Activated T-cell treated with anti-CD3 and anti-CD28 coated beads, Interleukin-2, amount 50 U/mL, for 72 hours (primary cell): ENCODE measurements around the gene GNMT. TPM values are rescaled to one million over a fixed set of nuclear protein-coding genes. Genes with fewer than 3 reads are reported as not detected.

ENCODE experiments used
- ATAC-seq, 2 donors: fragments of 150-1000 bp; cut with Tn5 transposase; replicated peaks in 1 of 2; 2 replicates each; pipeline ENCODE4 v1.10.0; 2021; ENCODE audit warnings: moderate library complexity in 2 of 2, mild to moderate bottlenecking in 1 of 2
- DNase-seq, 2 donors: peaks; one replicate each; pipeline ENCODE4 v3.0.0; 2021 to 2022; ENCODE audit warnings: mixed read lengths in 1 of 2
- H3K27ac Mint-ChIP-seq: one replicate; pipeline ENCODE4 v1.8.0; 2022; ENCODE audit warnings: mild to moderate bottlenecking, moderate library complexity, mixed read lengths
- H3K27me3 Mint-ChIP-seq: one replicate; pipeline ENCODE4 v1.8.0; 2022; ENCODE audit warnings: low read depth, mixed read lengths
- H3K36me3 Mint-ChIP-seq, 2 donors: one replicate each; pipeline ENCODE4 v1.8.0; 2022; ENCODE audit warnings: mixed read lengths in 2 of 2, mild to moderate bottlenecking in 1 of 2; ENCODE audit not compliant: insufficient read depth in 2 of 2
- H3K4me1 Mint-ChIP-seq: one replicate; pipeline ENCODE4 v1.8.0; 2022; ENCODE audit warnings: low read depth, mixed read lengths
- H3K4me3 Mint-ChIP-seq, 2 donors: one replicate each; pipeline ENCODE4 v1.8.0; 2022; ENCODE audit warnings: mild to moderate bottlenecking in 2 of 2, mixed read lengths in 2 of 2, moderate library complexity in 2 of 2
- H3K9me3 Mint-ChIP-seq, 2 donors: one replicate each; pipeline ENCODE4 v1.8.0; 2022; ENCODE audit warnings: mixed read lengths in 2 of 2
- total RNA-seq, 2 donors: library from RNA; stranded (reverse); gene quantifications; one replicate each; pipeline ENCODE4 v1.2.3, GENCODE V29; 2022

Gene GNMT
- total RNA-seq, 2 donors from 2014 or later, result 0.69 to 0.70 TPM

GRCh38 chr6:42970871-42971612 is 10.5 kb downstream of the GNMT start:
- ATAC-seq, result peak in 1 of 2 donors; percentile 70
- Mint-ChIP-seq H3K4me1 (peaks cover 23% of the 10 kb centered on the region), H3K4me3 (no peak overlapping the region), H3K27me3 (no peaks in the 10 kb centered on the region), H3K36me3 (peaks cover 2 to 10% of the 10 kb centered on the region in 2 donors), H3K9me3 (no peaks in the 10 kb centered on the region), H3K27ac (peak overlapping the region; percentile 2)
- no peak for DNase-seq

- Mint-ChIP-seq H3K9me3 (no peaks in the 10 kb centered on the region), H3K27me3 (no peaks in the 10 kb centered on the region), H3K4me1 (peaks cover 31% of the 10 kb centered on the region), H3K4me3 (no peak overlapping the region), H3K36me3 (peaks cover 2 to 10% of the 10 kb centered on the region in 2 donors), H3K27ac (no peak overlapping the region)
- no peak for ATAC-seq
- DNase-seq, result no peak
Measured at GRCh38 chr6:42971746-42972327, 11.3 kb downstream of the GNMT start.

GRCh38 chr6:42973926-42974325 is 13.4 kb downstream of the GNMT start:
- DNase-seq (no peak), ATAC-seq (no peak)
- H3K27ac Mint-ChIP-seq, result no peak overlapping the region
- H3K4me1 Mint-ChIP-seq, result peaks cover 44% of the 10 kb centered on the region
- no peak overlapping the region for H3K4me3 Mint-ChIP-seq
- peaks cover 4 to 14% of the 10 kb centered on the region in 2 donors for H3K36me3 Mint-ChIP-seq
- H3K27me3 Mint-ChIP-seq, result no peaks in the 10 kb centered on the region
- H3K9me3 Mint-ChIP-seq, result no peaks in the 10 kb centered on the region

- H3K36me3 Mint-ChIP-seq, result peaks cover 4 to 12% of the 10 kb centered on the region in 2 donors
- peaks cover 53% of the 10 kb centered on the region for H3K4me1 Mint-ChIP-seq
Measured at GRCh38 chr6:42974919-42975505, 14.5 kb downstream of the GNMT start.

GRCh38 chr6:42978487-42978838 is 17.9 kb downstream of the GNMT start:
- Mint-ChIP-seq H3K4me3 (peak overlapping the region; percentile 90 to 91), H3K9me3 (no peaks in the 10 kb centered on the region), H3K36me3 (peaks cover 2 to 10% of the 10 kb centered on the region in 2 donors), H3K27ac (peak overlapping the region; percentile 88), H3K4me1 (peaks cover 47% of the 10 kb centered on the region), H3K27me3 (no peaks in the 10 kb centered on the region)
- ATAC-seq, result peak in 1 of 2 donors; percentile 1
- DNase-seq, result peak in 1 of 2 donors; percentile 16

More at GRCh38 chr6:42974919-42975505, 14.5 kb downstream of the GNMT start:
- Mint-ChIP-seq H3K27me3 (no peaks in the 10 kb centered on the region), H3K27ac (no peak overlapping the region), H3K4me3 (peak overlapping the region in 1 of 2 donors; percentile 38), H3K9me3 (no peaks in the 10 kb centered on the region)
- DNase-seq (no peak), ATAC-seq (no peak)

- peak; percentile 96 for ATAC-seq
- Mint-ChIP-seq H3K27me3 (no peaks in the 10 kb centered on the region), H3K4me3 (peak within 1 kb of the TSS; percentile 91 to 96), H3K4me1 (peaks cover 51% of the 10 kb centered on the region), H3K9me3 (no peaks in the 10 kb centered on the region), H3K27ac (peak within 1 kb of the TSS; percentile 92), H3K36me3 (peaks cover 2 to 10% of the 10 kb centered on the region in 2 donors)
- peak; percentile 94 to 97 for DNase-seq
Measured at GRCh38 chr6:42978839-42979522, 18.4 kb downstream of the GNMT start, which contains the start of gene PEX6. Gene PEX6 (minus strand): TSS chr6:42979181. CDS start chr6:42979150, 31 bp downstream.

GRCh38 chr6:42979523-42980177 is 19.1 kb downstream of the GNMT start:
- peak overlapping the region; percentile 92 for H3K27ac Mint-ChIP-seq
- peaks cover 53% of the 10 kb centered on the region for H3K4me1 Mint-ChIP-seq
- no peaks in the 10 kb centered on the region for H3K27me3 Mint-ChIP-seq
- peaks cover 2 to 10% of the 10 kb centered on the region in 2 donors for H3K36me3 Mint-ChIP-seq
- DNase-seq (no peak), ATAC-seq (peak; percentile 33 to 36)
- H3K4me3 Mint-ChIP-seq, result peak overlapping the region; percentile 91 to 96
- no peaks in the 10 kb centered on the region for H3K9me3 Mint-ChIP-seq

- Mint-ChIP-seq H3K4me3 (no peak overlapping the region), H3K27ac (peak overlapping the region; percentile 7), H3K36me3 (peaks cover 3 to 6% of the 10 kb centered on the region in 2 donors), H3K4me1 (peaks cover 49% of the 10 kb centered on the region), H3K9me3 (no peaks in the 10 kb centered on the region), H3K27me3 (no peaks in the 10 kb centered on the region)
- ATAC-seq, result no peak
- no peak for DNase-seq
Measured at GRCh38 chr6:42981836-42982235, 21.3 kb downstream of the GNMT start.

GRCh38 chr6:42984001-42984923 is 23.7 kb downstream of the GNMT start, which contains the start of gene PPP2R5D:
Gene PPP2R5D (plus strand): TSS chr6:42984570. CDS start chr6:42984678, 108 bp downstream.
- peak; percentile 96 to 98 for DNase-seq
- peaks cover 52% of the 10 kb centered on the region for H3K4me1 Mint-ChIP-seq
- H3K27ac Mint-ChIP-seq, result peak within 1 kb of the TSS; percentile 71
- no peaks in the 10 kb centered on the region for H3K27me3 Mint-ChIP-seq
- H3K9me3 Mint-ChIP-seq, result no peaks in the 10 kb centered on the region
- peaks cover 2 to 5% of the 10 kb centered on the region in 2 donors for H3K36me3 Mint-ChIP-seq
- peak; percentile 92 to 94 for ATAC-seq
- H3K4me3 Mint-ChIP-seq, result peak within 1 kb of the TSS; percentile 81 to 99

- Mint-ChIP-seq H3K36me3 (peaks cover 2 to 5% of the 10 kb centered on the region in 2 donors), H3K9me3 (no peaks in the 10 kb centered on the region), H3K4me1 (peaks cover 45% of the 10 kb centered on the region), H3K27me3 (no peaks in the 10 kb centered on the region), H3K27ac (peak overlapping the region; percentile 26), H3K4me3 (peak overlapping the region; percentile 81 to 99)
- peak in 1 of 2 donors; percentile 19 for DNase-seq
- ATAC-seq, result no peak
Measured at GRCh38 chr6:42984924-42985475, 24.4 kb downstream of the GNMT start.
